Small intestine (tissue), 7 donors: ENCODE results near the gene SESTD1. TPM values are rescaled to one million over a fixed set of nuclear protein-coding genes. Genes with fewer than 3 reads are reported as not detected.
"Not testable (repeated sequence)": the region's sequence is repeated elsewhere in the genome, so short reads cannot be mapped to it uniquely, and the experiment has no call there.

Experiments
- DNase-seq, 2 donors: peaks; one replicate each; pipeline versions ENCODE4 v3.0.0 to v3.0.0-alpha.2; 2013
- FAIRE-seq: peaks from 2 replicates; lab custom pipeline; 2012; peaks lifted over from hg19 to GRCh38; lab: Jason Lieb, UNC
- H3K27ac ChIP-seq, 3 donors: one replicate each; pipeline ENCODE4 v1.5.1; 2013; ENCODE audit warnings: low read length in 2 of 3, mild to moderate bottlenecking in 2 of 3, control low read depth in 1 of 3, inconsistent platforms in 1 of 3, low read depth in 1 of 3, moderate library complexity in 1 of 3
- H3K27me3 ChIP-seq, 3 donors: one replicate each; pipeline ENCODE4 v1.6.1; 2013; ENCODE audit warnings: low read length in 3 of 3, inconsistent platforms in 1 of 3; ENCODE audit not compliant: control insufficient read depth in 3 of 3, insufficient read depth in 3 of 3
- H3K36me3 ChIP-seq, 3 donors: one replicate each; pipeline ENCODE4 v1.6.1; 2013; ENCODE audit warnings: low read length in 3 of 3, inconsistent platforms in 1 of 3, low read depth in 1 of 3, mild to moderate bottlenecking in 1 of 3, moderate library complexity in 1 of 3; ENCODE audit not compliant: control insufficient read depth in 3 of 3, insufficient read depth in 2 of 3
- H3K4me1 ChIP-seq, 3 donors: one replicate each; pipeline ENCODE4 v1.6.1; 2013; ENCODE audit warnings: low read length in 2 of 3, inconsistent platforms in 1 of 3, low read depth in 1 of 3, mild to moderate bottlenecking in 1 of 3, moderate library complexity in 1 of 3; ENCODE audit not compliant: control insufficient read depth in 3 of 3, insufficient read depth in 2 of 3
- H3K4me3 ChIP-seq, 3 donors: one replicate each; pipeline ENCODE4 v1.5.1; 2013; ENCODE audit warnings: low read length in 3 of 3, control low read depth in 1 of 3, inconsistent platforms in 1 of 3, low read depth in 1 of 3, mild to moderate bottlenecking in 1 of 3, moderate library complexity in 1 of 3
- H3K9me3 ChIP-seq, 2 donors: one replicate each; pipeline ENCODE4 v1.6.1; 2013; ENCODE audit warnings: low read depth in 1 of 2, low read length in 1 of 2; ENCODE audit not compliant: control insufficient read depth in 2 of 2, insufficient read depth in 1 of 2
- WGBS, 3 donors: extraction: QIAGEN DNeasy Blood & Tissue Kit; methylation state at CpG; one replicate each; pipeline ENCODE4 v1.1.7; 2013; 5-methylcytosine and 5-hydroxymethylcytosine counted together
- polyA plus RNA-seq, 4 donors: library from polyadenylated mRNA; stranded (reverse) in 3 of 4; unstranded in 1 of 4; fragments of 200-250 nt in 3 of 4; fragments of 120-200 nt in 1 of 4; gene quantifications; one replicate each; pipeline versions ENCODE4 v1.2.1 to v1.2.3, GENCODE V29; 2013
- donor health status: healthy with polysubstance abuse.
- donor health status: control.
- donor health status: control.
- donor health status: Bipolar disorder and iron deficiency.
- donor health status: healthy.

The SESTD1 gene
- polyA plus RNA-seq, 4 donors, result 10.9 to 33.2 (median 14.6) TPM

GRCh38 chr2:179097131-179097530, 167.5 kb downstream of the SESTD1 start:
- Histone ChIP-seq H3K9me3 (peaks cover 0 to 8% of the 10 kb centered on the region in 2 donors), H3K36me3 (no peaks in the 10 kb centered on the region), H3K4me1 (no peaks in the 10 kb centered on the region), H3K4me3 (no peak overlapping the region), H3K27ac (no peak overlapping the region), H3K27me3 (no peaks in the 10 kb centered on the region)
- 88 to 97% (median 95%) methylated on average over 1 of the region's 1 CpG for WGBS, 3 donors
- no peak for FAIRE-seq
- no peak for DNase-seq

- Histone ChIP-seq H3K9me3 (peaks cover 0 to 8% of the 10 kb centered on the region in 2 donors), H3K27me3 (no peaks in the 10 kb centered on the region), H3K27ac (no peak overlapping the region), H3K36me3 (no peaks in the 10 kb centered on the region), H3K4me3 (no peak overlapping the region), H3K4me1 (no peaks in the 10 kb centered on the region)
- FAIRE-seq (no peak), DNase-seq (peak in 1 of 2 donors; percentile 5)
- 63 to 73% (median 69%) methylated on average over 3 of the region's 3 CpGs for WGBS, 3 donors
Observed at GRCh38 chr2:179096090-179096489, 168.5 kb downstream of the SESTD1 start.

- not testable (repeated sequence) for H3K4me3 ChIP-seq, FAIRE-seq, DNase-seq, H3K4me1 ChIP-seq, H3K27me3 ChIP-seq, H3K27ac ChIP-seq, H3K9me3 ChIP-seq, H3K36me3 ChIP-seq
- WGBS, 3 donors, result 88 to 95% (median 88%) methylated on average over 4 of the region's 4 CpGs
Observed at GRCh38 chr2:179092912-179093311, 171.7 kb downstream of the SESTD1 start.

GRCh38 chr2:179082697-179083096, 181.9 kb downstream of the SESTD1 start:
- 70 to 93% (median 90%) methylated on average over 2 of the region's 2 CpGs for WGBS, 3 donors
- H3K9me3 ChIP-seq, result peaks cover 0 to 2% of the 10 kb centered on the region in 2 donors

GRCh38 chr2:179081954-179082353, 182.7 kb downstream of the SESTD1 start:
- Histone ChIP-seq H3K36me3 (no peaks in the 10 kb centered on the region), H3K9me3 (peaks cover 0 to 2% of the 10 kb centered on the region in 2 donors), H3K4me3 (no peak overlapping the region), H3K27me3 (no peaks in the 10 kb centered on the region), H3K27ac (no peak overlapping the region), H3K4me1 (no peaks in the 10 kb centered on the region)
- FAIRE-seq (no peak), DNase-seq (no peak)

More at GRCh38 chr2:179082697-179083096, 181.9 kb downstream of the SESTD1 start:
- no peak for DNase-seq
- FAIRE-seq, result no peak
- Histone ChIP-seq H3K27me3 (no peaks in the 10 kb centered on the region), H3K27ac (no peak overlapping the region), H3K4me1 (no peaks in the 10 kb centered on the region), H3K36me3 (no peaks in the 10 kb centered on the region), H3K4me3 (no peak overlapping the region)

- no peak overlapping the region for H3K4me3 ChIP-seq
- DNase-seq (no peak), FAIRE-seq (no peak)
- H3K36me3 ChIP-seq, result no peaks in the 10 kb centered on the region
- no peaks in the 10 kb centered on the region for H3K4me1 ChIP-seq
- peaks cover 0 to 2% of the 10 kb centered on the region in 2 donors for H3K9me3 ChIP-seq
- 39 to 68% (median 52%) methylated on average over 3 of the region's 3 CpGs for WGBS, 3 donors
- H3K27ac ChIP-seq, result no peak overlapping the region
- no peaks in the 10 kb centered on the region for H3K27me3 ChIP-seq
Observed at GRCh38 chr2:179072527-179072926, 192.1 kb downstream of the SESTD1 start.

- H3K4me3 ChIP-seq, result no peak overlapping the region
- 61 to 78% (median 72%) methylated on average over 3 of the region's 3 CpGs for WGBS, 3 donors
- no peaks in the 10 kb centered on the region for H3K27me3 ChIP-seq
- DNase-seq (no peak), FAIRE-seq (no peak)
- H3K27ac ChIP-seq, result no peak overlapping the region
- no peaks in the 10 kb centered on the region for H3K36me3 ChIP-seq
- H3K4me1 ChIP-seq, result no peaks in the 10 kb centered on the region
- H3K9me3 ChIP-seq, result peaks cover 0 to 7% of the 10 kb centered on the region in 2 donors
Observed at GRCh38 chr2:179071810-179072355, 192.7 kb downstream of the SESTD1 start.

GRCh38 chr2:179070895-179071294, 193.7 kb downstream of the SESTD1 start:
- no peaks in the 10 kb centered on the region for H3K4me1 ChIP-seq
- H3K27ac ChIP-seq, result no peak overlapping the region
- H3K9me3 ChIP-seq, result peaks cover 0 to 11% of the 10 kb centered on the region in 2 donors
- H3K4me3 ChIP-seq, result no peak overlapping the region
- H3K27me3 ChIP-seq, result no peaks in the 10 kb centered on the region
- FAIRE-seq (no peak), DNase-seq (no peak)
- no peaks in the 10 kb centered on the region for H3K36me3 ChIP-seq
- 75 to 88% (median 77%) methylated on average over 2 of the region's 2 CpGs for whole genome bisulfite sequencing, 3 donors

- H3K4me3 ChIP-seq, result no peak overlapping the region
- DNase-seq (no peak), FAIRE-seq (no peak)
- H3K27me3 ChIP-seq, result no peaks in the 10 kb centered on the region
- H3K36me3 ChIP-seq, result no peaks in the 10 kb centered on the region
- H3K27ac ChIP-seq, result no peak overlapping the region
- WGBS, 3 donors, result 52 to 89% (median 63%) methylated on average over 1 of the region's 1 CpG
- H3K9me3 ChIP-seq, result peaks cover 0 to 9% of the 10 kb centered on the region in 2 donors
- no peaks in the 10 kb centered on the region for H3K4me1 ChIP-seq
Observed at GRCh38 chr2:179069685-179070084, 194.9 kb downstream of the SESTD1 start.
